ENCODE results near the gene PFDN2.

GRCh38 chr1:161158316-161159010, 40.6 kb upstream of the PFDN2 start:
- no peak for TF ChIP-seq USF2 (IDR thresholded peaks at IDR 0.05; ENCODE audit: borderline replicate concordance, low read depth, low read length)
- TF ChIP-seq, protein P1, sequence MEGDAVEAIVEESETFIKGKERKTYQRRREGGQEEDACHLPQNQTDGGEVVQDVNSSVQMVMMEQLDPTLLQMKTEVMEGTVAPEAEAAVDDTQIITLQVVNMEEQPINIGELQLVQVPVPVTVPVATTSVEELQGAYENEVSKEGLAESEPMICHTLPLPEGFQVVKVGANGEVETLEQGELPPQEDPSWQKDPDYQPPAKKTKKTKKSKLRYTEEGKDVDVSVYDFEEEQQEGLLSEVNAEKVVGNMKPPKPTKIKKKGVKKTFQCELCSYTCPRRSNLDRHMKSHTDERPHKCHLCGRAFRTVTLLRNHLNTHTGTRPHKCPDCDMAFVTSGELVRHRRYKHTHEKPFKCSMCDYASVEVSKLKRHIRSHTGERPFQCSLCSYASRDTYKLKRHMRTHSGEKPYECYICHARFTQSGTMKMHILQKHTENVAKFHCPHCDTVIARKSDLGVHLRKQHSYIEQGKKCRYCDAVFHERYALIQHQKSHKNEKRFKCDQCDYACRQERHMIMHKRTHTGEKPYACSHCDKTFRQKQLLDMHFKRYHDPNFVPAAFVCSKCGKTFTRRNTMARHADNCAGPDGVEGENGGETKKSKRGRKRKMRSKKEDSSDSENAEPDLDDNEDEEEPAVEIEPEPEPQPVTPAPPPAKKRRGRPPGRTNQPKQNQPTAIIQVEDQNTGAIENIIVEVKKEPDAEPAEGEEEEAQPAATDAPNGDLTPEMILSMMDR (IDR thresholded peaks at IDR 0.05), result no peak
- TF ChIP-seq RXRA (IDR thresholded peaks at IDR 0.05; ENCODE audit: borderline replicate concordance, low read depth), result no peak
- TF ChIP-seq ELF1 (IDR thresholded peaks at IDR 0.05), result no peak
- no peak for TF ChIP-seq SIN3A (IDR thresholded peaks at IDR 0.05; ENCODE audit: borderline replicate concordance, low read depth, low read length)
- TF ChIP-seq EP300 (IDR thresholded peaks at IDR 0.05; ENCODE audit: borderline replicate concordance in 1 of 2, low read depth in 1 of 2, low read length in 1 of 2), result no peak
